PC-9 (cell line): ENCODE results near the gene CDC37L1.

Source experiments
- EZH2 ChIP-seq: fragments of 200-600 bp; sonication (generic); IDR thresholded peaks from 2 replicates; pipeline ENCODE4 v1.8.0; 2017; ENCODE audit warnings: antibody characterized with exemption, low read depth
- TF ChIP-seq, protein P1 (sequence below): fragments of 200-600 bp; sonication (generic); conservative IDR thresholded peaks from 2 replicates; pipeline ENCODE4 v1.6.1; 2017; ENCODE audit warnings: mixed run types, antibody characterized with exemption, mild to moderate bottlenecking, moderate library complexity

GRCh38 chr9:4680750-4681149, 1.4 kb downstream of the CDC37L1 start:
- TF ChIP-seq, protein P1, sequence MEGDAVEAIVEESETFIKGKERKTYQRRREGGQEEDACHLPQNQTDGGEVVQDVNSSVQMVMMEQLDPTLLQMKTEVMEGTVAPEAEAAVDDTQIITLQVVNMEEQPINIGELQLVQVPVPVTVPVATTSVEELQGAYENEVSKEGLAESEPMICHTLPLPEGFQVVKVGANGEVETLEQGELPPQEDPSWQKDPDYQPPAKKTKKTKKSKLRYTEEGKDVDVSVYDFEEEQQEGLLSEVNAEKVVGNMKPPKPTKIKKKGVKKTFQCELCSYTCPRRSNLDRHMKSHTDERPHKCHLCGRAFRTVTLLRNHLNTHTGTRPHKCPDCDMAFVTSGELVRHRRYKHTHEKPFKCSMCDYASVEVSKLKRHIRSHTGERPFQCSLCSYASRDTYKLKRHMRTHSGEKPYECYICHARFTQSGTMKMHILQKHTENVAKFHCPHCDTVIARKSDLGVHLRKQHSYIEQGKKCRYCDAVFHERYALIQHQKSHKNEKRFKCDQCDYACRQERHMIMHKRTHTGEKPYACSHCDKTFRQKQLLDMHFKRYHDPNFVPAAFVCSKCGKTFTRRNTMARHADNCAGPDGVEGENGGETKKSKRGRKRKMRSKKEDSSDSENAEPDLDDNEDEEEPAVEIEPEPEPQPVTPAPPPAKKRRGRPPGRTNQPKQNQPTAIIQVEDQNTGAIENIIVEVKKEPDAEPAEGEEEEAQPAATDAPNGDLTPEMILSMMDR: no peak
- no peak for TF ChIP-seq EZH2
